Neuronal stem cell (in vitro differentiated cells): ENCODE results near the gene ACP2.

Experiments used
- DNase-seq: peaks from one replicate; pipeline ENCODE4 v3.0.0-alpha.2; 2013; ENCODE audit warnings: low spot score
- H2AFZ ChIP-seq: one replicate; pipeline ENCODE4 v1.6.1; 2013; ENCODE audit warnings: mild to moderate bottlenecking, low read length, inconsistent platforms
- H2AK5ac ChIP-seq: 2 replicates; pipeline ENCODE4 v1.6.1; 2013; ENCODE audit warnings: low read depth, mild to moderate bottlenecking, inconsistent platforms, low read length, moderate library complexity, mixed read lengths
- H2BK120ac ChIP-seq: 2 replicates; pipeline ENCODE4 v1.6.1; 2013; ENCODE audit warnings: low read depth, mild to moderate bottlenecking, inconsistent platforms, low read length, moderate library complexity, mixed read lengths
- H2BK12ac ChIP-seq: one replicate; pipeline ENCODE4 v1.6.1; 2013; ENCODE audit warnings: low read length, inconsistent platforms
- H2BK15ac ChIP-seq: 2 replicates; pipeline ENCODE4 v1.6.1; 2013; ENCODE audit warnings: mild to moderate bottlenecking, low read length, inconsistent platforms, mixed read lengths
- H2BK5ac ChIP-seq: one replicate; pipeline ENCODE4 v1.6.1; 2013; ENCODE audit warnings: inconsistent platforms, mild to moderate bottlenecking, low read length, moderate library complexity
- H3K14ac ChIP-seq: one replicate; pipeline ENCODE4 v1.6.1; 2013; ENCODE audit warnings: low read length, inconsistent platforms
- H3K18ac ChIP-seq: 2 replicates; pipeline ENCODE4 v1.6.1; 2013; ENCODE audit warnings: low read length, inconsistent platforms
- H3K23ac ChIP-seq: 2 replicates; pipeline ENCODE4 v1.6.1; 2013; ENCODE audit warnings: low read depth, mild to moderate bottlenecking, mixed read lengths, low read length, inconsistent platforms; ENCODE audit not compliant: poor library complexity
- H3K27ac ChIP-seq: replicated peaks from 3 replicates; pipeline ENCODE4 v1.5.1; 2013; ENCODE audit warnings: low read length, inconsistent platforms
- H3K27me3 ChIP-seq, 3 experiments: 2 replicates each; pipeline ENCODE4 v1.6.1; 2013; ENCODE audit warnings: low read length in 3 of 3, mild to moderate bottlenecking in 2 of 3, inconsistent platforms in 1 of 3, low read depth in 1 of 3, mixed read lengths in 1 of 3, moderate library complexity in 1 of 3; ENCODE audit not compliant: control insufficient read depth in 3 of 3, insufficient read depth in 3 of 3
- H3K36me3 ChIP-seq, 2 donors: replicated peaks in 1 of 2; 2 replicates each; pipeline ENCODE4 v1.6.1; 2013; ENCODE audit warnings: low read length in 2 of 2; ENCODE audit not compliant: control insufficient read depth in 2 of 2, insufficient read depth in 2 of 2
- H3K4ac ChIP-seq: 2 replicates; pipeline ENCODE4 v1.6.1; 2013; ENCODE audit warnings: inconsistent platforms, mild to moderate bottlenecking, low read length, moderate library complexity
- H3K4me1 ChIP-seq, 2 donors: 1 replicate in 1 of 2; 2 replicates in 1 of 2; pipeline ENCODE4 v1.6.1; 2013; ENCODE audit warnings: low read length in 2 of 2, low read depth in 1 of 2; ENCODE audit not compliant: control insufficient read depth in 2 of 2, insufficient read depth in 1 of 2
- H3K4me2 ChIP-seq: one replicate; pipeline ENCODE4 v1.6.1; 2013; ENCODE audit warnings: mild to moderate bottlenecking, low read length, inconsistent platforms; ENCODE audit not compliant: insufficient read depth, poor library complexity, severe bottlenecking
- H3K4me3 ChIP-seq, 2 donors: 2 replicates each; pipeline ENCODE4 v1.5.1; 2013; ENCODE audit warnings: low read length in 2 of 2, mild to moderate bottlenecking in 2 of 2, inconsistent platforms in 1 of 2, moderate library complexity in 1 of 2
- H3K79me1 ChIP-seq: one replicate; pipeline ENCODE4 v1.6.1; 2013; ENCODE audit warnings: low read depth, mild to moderate bottlenecking, inconsistent platforms, low read length, moderate library complexity
- H3K9ac ChIP-seq: one replicate; pipeline ENCODE4 v1.6.1; 2013; ENCODE audit warnings: mild to moderate bottlenecking, low read depth, low read length, inconsistent platforms; ENCODE audit not compliant: poor library complexity
- H3K9me3 ChIP-seq, 2 donors: replicated peaks in 1 of 2; 2 replicates each; pipeline versions ENCODE3 to v1.6.1; 2013; ENCODE audit warnings: low read length in 2 of 2, mild to moderate bottlenecking in 2 of 2, inconsistent platforms in 1 of 2, low read depth in 1 of 2, mixed read lengths in 1 of 2, moderate library complexity in 1 of 2; ENCODE audit not compliant: control insufficient read depth in 2 of 2, insufficient read depth in 1 of 2
- H4K8ac ChIP-seq: one replicate; pipeline ENCODE4 v1.6.1; 2013; ENCODE audit warnings: low read depth, mild to moderate bottlenecking, inconsistent platforms, low read length, moderate library complexity
- H4K91ac ChIP-seq: one replicate; pipeline ENCODE4 v1.6.1; 2013; ENCODE audit warnings: low read length, low read depth, mild to moderate bottlenecking, inconsistent platforms; ENCODE audit not compliant: poor library complexity
- WGBS, 2 donors: extraction: QIAGEN DNeasy Blood & Tissue Kit; methylation state at CpG; one replicate each; pipeline ENCODE4 v1.1.7; 2013; ENCODE audit warnings: missing lambda C conversion rate in 2 of 2, mixed read lengths in 1 of 2; ENCODE audit not compliant: insufficient read length in 2 of 2, insufficient replicate concordance in 1 of 2; ENCODE audit errors: extremely low coverage in 2 of 2; 5-methylcytosine and 5-hydroxymethylcytosine counted together

The ACP2 gene

DNA sequence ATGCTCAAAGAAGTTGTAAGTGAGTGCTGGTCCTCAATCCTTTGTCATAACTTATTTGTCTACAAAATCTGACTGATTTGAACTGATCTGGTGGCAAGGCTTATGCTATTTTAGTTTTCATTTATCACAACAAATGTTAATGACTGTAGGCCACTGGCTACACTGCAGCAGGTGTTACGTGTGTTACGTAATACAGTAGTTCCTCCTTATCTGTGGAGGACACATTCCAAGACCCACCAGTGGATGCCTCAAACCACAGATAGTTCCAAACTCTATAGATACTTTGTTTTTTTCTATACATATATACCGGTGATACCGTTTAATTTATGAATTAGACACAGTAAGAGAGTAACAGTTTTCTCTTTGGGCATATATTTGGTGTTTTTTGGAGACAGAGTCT, 28.3 kb upstream of the ACP2 start:
- Histone ChIP-seq H2AFZ (no peak overlapping the region), H3K27ac (no peak overlapping the region), H2BK15ac (no peak overlapping the region), H3K4me1 (peaks cover 0 to 4% of the 10 kb centered on the region in 2 donors), H3K23ac (no peak overlapping the region), H3K79me1 (no peaks in the 10 kb centered on the region), H4K91ac (no peak overlapping the region), H2AK5ac (no peak overlapping the region), H4K8ac (no peak overlapping the region), H3K4me3 (no peak overlapping the region), H3K9ac (no peak overlapping the region), H2BK12ac (no peak overlapping the region), H2BK5ac (no peak overlapping the region), H3K18ac (no peak overlapping the region), H3K36me3 (peaks cover 29 to 81% of the 10 kb centered on the region in 2 donors), H2BK120ac (no peak overlapping the region), H3K14ac (no peak overlapping the region), H3K27me3 (no peaks in the 10 kb centered on the region), H3K9me3 (no peaks in the 10 kb centered on the region), H3K4me2 (no peak overlapping the region), H3K4ac (no peak overlapping the region)
- WGBS, 2 donors = no CpG with 5 or more reads among the region's 4 CpGs
- DNase-seq = no peak

DNA sequence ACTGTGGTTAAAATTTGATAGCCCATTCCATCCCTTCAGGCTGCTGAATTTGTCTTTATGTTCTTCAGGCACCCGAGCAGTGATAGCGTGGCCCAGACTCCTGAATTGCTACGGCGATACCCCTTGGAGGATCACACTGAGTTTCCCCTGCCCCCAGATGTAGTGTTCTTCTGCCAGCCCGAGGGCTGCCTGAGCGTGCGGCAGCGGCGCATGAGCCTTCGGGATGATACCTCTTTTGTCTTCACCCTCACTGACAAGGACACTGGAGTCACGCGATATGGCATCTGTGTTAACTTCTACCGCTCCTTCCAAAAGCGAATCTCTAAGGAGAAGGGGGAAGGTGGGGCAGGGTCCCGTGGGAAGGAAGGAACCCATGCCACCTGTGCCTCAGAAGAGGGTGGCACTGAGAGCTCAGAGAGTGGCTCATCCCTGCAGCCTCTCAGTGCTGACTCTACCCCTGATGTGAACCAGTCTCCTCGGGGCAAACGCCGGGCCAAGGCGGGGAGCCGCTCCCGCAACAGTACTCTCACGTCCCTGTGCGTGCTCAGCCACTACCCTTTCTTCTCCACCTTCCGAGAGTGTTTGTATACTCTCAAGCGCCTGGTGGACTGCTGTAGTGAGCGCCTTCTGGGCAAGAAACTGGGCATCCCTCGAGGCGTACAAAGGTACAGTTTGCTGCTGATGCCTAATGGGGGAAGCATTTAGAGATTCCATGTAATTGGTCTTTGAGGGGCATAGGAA, 26.1 kb upstream of the ACP2 start:
- Histone ChIP-seq H3K9me3 (no peaks in the 10 kb centered on the region), H2BK15ac (no peak overlapping the region), H3K4me1 (peaks cover 9 to 18% of the 10 kb centered on the region in 2 donors), H3K4me3 (no peak overlapping the region), H2BK5ac (no peak overlapping the region), H3K23ac (no peak overlapping the region), H3K27me3 (no peaks in the 10 kb centered on the region), H3K27ac (no peak overlapping the region), H2AFZ (no peak overlapping the region), H3K36me3 (peaks cover 25 to 60% of the 10 kb centered on the region in 2 donors), H2BK12ac (no peak overlapping the region), H2BK120ac (no peak overlapping the region), H3K18ac (no peak overlapping the region), H2AK5ac (no peak overlapping the region), H3K4ac (no peak overlapping the region), H4K8ac (no peak overlapping the region), H3K9ac (no peak overlapping the region), H3K14ac (no peak overlapping the region), H3K4me2 (no peak overlapping the region), H3K79me1 (peaks cover 2% of the 10 kb centered on the region), H4K91ac (no peak overlapping the region)
- WGBS, 2 donors = no CpG with 5 or more reads among the region's 28 CpGs
- no peak for DNase-seq

DNA sequence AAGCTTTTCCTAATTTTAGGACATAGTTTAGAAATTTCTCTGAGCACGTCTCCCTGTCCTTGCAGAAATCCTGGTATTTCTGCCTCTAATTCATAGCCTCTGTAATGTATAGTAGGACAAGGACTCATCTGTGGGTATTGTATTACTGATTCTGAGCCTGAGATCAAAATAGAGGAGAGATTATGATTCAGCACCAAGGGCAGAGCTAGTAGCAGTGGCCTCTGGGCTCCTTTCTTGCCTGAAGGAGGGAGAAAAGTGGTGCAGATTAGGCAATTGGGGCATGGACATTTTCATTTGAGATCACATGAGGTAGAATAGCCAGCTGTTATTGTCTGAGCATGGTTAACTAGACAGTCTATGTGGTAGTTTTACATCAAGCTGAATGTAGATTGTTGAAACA, 24.1 kb upstream of the ACP2 start:
- Histone ChIP-seq H3K4ac (no peak overlapping the region), H3K23ac (no peak overlapping the region)

DNA sequence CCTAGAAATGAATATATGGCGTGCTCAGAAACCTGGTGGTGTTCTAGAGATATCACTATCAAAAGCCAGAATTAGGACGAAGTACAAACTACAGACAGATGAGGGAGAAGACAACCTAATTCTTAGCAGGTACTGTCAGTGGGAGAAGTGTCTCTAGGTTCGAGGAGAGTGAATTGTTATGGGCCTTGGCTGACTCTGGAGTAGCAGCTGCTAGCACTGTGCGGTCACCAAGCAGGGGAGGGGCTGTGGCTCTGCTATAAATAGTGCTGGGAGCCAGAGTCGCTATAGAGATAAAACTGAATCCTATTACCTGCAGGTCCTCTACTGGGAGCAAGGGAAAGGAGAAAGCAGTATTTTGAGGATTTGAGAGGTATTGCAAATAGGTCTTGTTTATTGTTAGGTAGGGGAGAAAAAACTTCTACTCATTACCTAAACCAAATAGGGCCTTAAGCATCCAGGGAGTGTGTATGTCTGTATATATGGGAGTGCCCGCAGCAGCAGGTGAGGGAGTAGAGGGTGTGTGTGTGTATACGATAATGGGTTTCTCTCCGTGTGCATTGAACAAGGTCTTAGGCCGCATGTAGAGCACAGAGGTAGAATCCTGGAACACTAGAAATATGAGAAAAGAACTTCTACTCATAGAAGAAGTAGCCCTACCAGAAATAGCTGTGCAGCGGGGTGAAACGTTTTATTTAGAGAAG, 23.5 kb upstream of the ACP2 start:
- no peak overlapping the region for H3K4ac ChIP-seq
- peaks cover 18 to 34% of the 10 kb centered on the region in 2 donors for H3K36me3 ChIP-seq
- H3K9me3 ChIP-seq = no peaks in the 10 kb centered on the region
- peaks cover 2% of the 10 kb centered on the region for H3K79me1 ChIP-seq
- no peak overlapping the region for H3K23ac ChIP-seq
- no CpG with 5 or more reads among the region's 11 CpGs for WGBS, 2 donors
- H3K14ac ChIP-seq = no peak overlapping the region
- DNase-seq = no peak
- H2BK5ac ChIP-seq = no peak overlapping the region
- no peak overlapping the region for H3K18ac ChIP-seq
- no peak overlapping the region for H3K4me2 ChIP-seq
- H4K91ac ChIP-seq = no peak overlapping the region
- no peak overlapping the region for H3K27ac ChIP-seq
- no peak overlapping the region for H3K9ac ChIP-seq
- H3K4me1 ChIP-seq = peaks cover 19 to 31% of the 10 kb centered on the region in 2 donors
- no peak overlapping the region for H2BK120ac ChIP-seq
- H2AFZ ChIP-seq = no peak overlapping the region
- no peak overlapping the region for H2BK15ac ChIP-seq
- H2AK5ac ChIP-seq = no peak overlapping the region
- no peak overlapping the region for H3K4me3 ChIP-seq
- no peak overlapping the region for H4K8ac ChIP-seq
- H2BK12ac ChIP-seq = no peak overlapping the region
- no peaks in the 10 kb centered on the region for H3K27me3 ChIP-seq

More for the DNA sequence above, 24.1 kb upstream of the ACP2 start:
- no peak overlapping the region for H3K27ac ChIP-seq
- H3K18ac ChIP-seq = no peak overlapping the region
- H2AK5ac ChIP-seq = no peak overlapping the region
- H3K4me3 ChIP-seq = no peak overlapping the region
- WGBS, 2 donors = no CpG with 5 or more reads among the region's 1 CpG
- no peak overlapping the region for H4K8ac ChIP-seq
- H2BK12ac ChIP-seq = no peak overlapping the region
- peaks cover 19 to 30% of the 10 kb centered on the region in 2 donors for H3K4me1 ChIP-seq
- no peak overlapping the region for H2BK15ac ChIP-seq
- peaks cover 18 to 40% of the 10 kb centered on the region in 2 donors for H3K36me3 ChIP-seq
- H2BK120ac ChIP-seq = no peak overlapping the region
- no peak overlapping the region for H2BK5ac ChIP-seq
- H3K4me2 ChIP-seq = no peak overlapping the region
- H3K79me1 ChIP-seq = peaks cover 2% of the 10 kb centered on the region
- no peaks in the 10 kb centered on the region for H3K27me3 ChIP-seq
- no peak overlapping the region for H2AFZ ChIP-seq
- no peak overlapping the region for H3K9ac ChIP-seq
- H4K91ac ChIP-seq = no peak overlapping the region
- H3K14ac ChIP-seq = no peak overlapping the region
- no peaks in the 10 kb centered on the region for H3K9me3 ChIP-seq
- DNase-seq = no peak
